ENCODE results near the gene RNF208.

DNA sequence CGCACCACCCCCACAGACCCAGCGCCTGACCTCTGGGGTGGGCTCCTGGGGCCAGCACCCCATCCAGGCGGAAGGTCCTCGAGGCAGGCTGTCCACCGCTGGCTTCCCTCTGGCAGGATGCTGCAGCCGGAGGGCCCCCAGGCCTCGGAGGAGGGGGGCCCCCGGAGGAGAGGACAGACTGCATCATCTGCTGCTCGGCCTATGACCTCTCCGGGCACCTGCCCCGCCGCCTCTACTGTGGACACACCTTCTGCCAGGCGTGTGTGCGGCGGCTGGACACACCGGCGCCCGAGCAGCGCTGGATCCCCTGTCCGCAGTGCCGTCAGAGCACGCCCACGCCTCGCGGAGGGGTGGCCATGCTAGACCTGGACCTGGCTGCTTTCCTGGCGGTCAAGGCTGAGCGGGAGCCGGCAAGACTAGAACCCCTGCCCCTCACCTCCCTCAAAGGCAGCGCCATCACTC is 6.5 kb upstream of the RNF208 start:
- TF ChIP-seq, protein P1, sequence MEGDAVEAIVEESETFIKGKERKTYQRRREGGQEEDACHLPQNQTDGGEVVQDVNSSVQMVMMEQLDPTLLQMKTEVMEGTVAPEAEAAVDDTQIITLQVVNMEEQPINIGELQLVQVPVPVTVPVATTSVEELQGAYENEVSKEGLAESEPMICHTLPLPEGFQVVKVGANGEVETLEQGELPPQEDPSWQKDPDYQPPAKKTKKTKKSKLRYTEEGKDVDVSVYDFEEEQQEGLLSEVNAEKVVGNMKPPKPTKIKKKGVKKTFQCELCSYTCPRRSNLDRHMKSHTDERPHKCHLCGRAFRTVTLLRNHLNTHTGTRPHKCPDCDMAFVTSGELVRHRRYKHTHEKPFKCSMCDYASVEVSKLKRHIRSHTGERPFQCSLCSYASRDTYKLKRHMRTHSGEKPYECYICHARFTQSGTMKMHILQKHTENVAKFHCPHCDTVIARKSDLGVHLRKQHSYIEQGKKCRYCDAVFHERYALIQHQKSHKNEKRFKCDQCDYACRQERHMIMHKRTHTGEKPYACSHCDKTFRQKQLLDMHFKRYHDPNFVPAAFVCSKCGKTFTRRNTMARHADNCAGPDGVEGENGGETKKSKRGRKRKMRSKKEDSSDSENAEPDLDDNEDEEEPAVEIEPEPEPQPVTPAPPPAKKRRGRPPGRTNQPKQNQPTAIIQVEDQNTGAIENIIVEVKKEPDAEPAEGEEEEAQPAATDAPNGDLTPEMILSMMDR (IDR thresholded peaks at IDR 0.05), result no peak
- no peak for TF ChIP-seq POLR2AphosphoS5 (IDR thresholded peaks at IDR 0.05)
- no peak for TF ChIP-seq POLR2A (IDR thresholded peaks at IDR 0.05)
- TF ChIP-seq EP300 (IDR thresholded peaks at IDR 0.05), result no peak
